ENCODE data around the gene BZW2. TPM values are rescaled to one million over a fixed set of nuclear protein-coding genes. Genes with fewer than 3 reads are reported as not detected.
A peak's percentile ranks its signal among the peaks of the same experiment; 100 is the strongest.

Gene BZW2
- total RNA-seq, 1 experiment from 2014 or later = 80.9 TPM

GRCh38 chr7:16708980-16709379, 63.0 kb downstream of the BZW2 start:
- H3K4me3 ChIP-seq (ENCODE audit: low read depth in 2 of 2, low read length in 2 of 2) = no peak overlapping the region
- no peaks in the 10 kb centered on the region for H3K9me3 ChIP-seq (ENCODE audit: control insufficient read depth, insufficient read depth, low read depth, low read length)
- H3K4me1 ChIP-seq (ENCODE audit: control insufficient read depth, insufficient read depth, low read length) = no peaks in the 10 kb centered on the region
- TF ChIP-seq POLR2AphosphoS5 (IDR thresholded peaks at IDR 0.05; ENCODE audit: low read depth, low read length) (no peak), SIN3A (IDR thresholded peaks at IDR 0.05; ENCODE audit: borderline replicate concordance, insufficient read depth, low read depth, low read length) (no peak), CTCF (IDR thresholded peaks at IDR 0.05) (no peak), REST (IDR thresholded peaks at IDR 0.05; ENCODE audit: insufficient read depth in 1 of 2, low read depth in 2 of 2, low read length in 1 of 2) (no peak)
- in situ Hi-C loops (cut with HindIII; ENCODE audit: low pct_unique_long_range_greater_than_20kb, low sequenced_read_pairs) (no loop called here), intact Hi-C loops (cut with micrococcal nuclease; ENCODE audit: unreplicated experiment) (no loop called here)
- DNase-seq (ENCODE audit: low read depth, low spot score) = peak; percentile 55
- no peak; the same call in 1 of the 2 replicates for ATAC-seq
- H3K36me3 ChIP-seq (ENCODE audit: control insufficient read depth, insufficient read depth, low read length) = peaks cover 8% of the 10 kb centered on the region; the same call in 1 of the 2 replicates
- H3K27me3 ChIP-seq (ENCODE audit: control insufficient read depth, insufficient read depth, low read length) = no peaks in the 10 kb centered on the region
- BruUV-seq (replicated peaks) = no TSS peak
- no peak overlapping the region for H3K27ac ChIP-seq (ENCODE audit: low read length)
- CTCF ChIA-PET = interaction anchor here (0.6 kb wide), 1 partner anchor 583 kb away, joined by 4 read pairs; no protein-coding TSS in a partner anchor
- POLR2A ChIA-PET = no interaction called here

GRCh38 chr7:16710651-16711050, 64.7 kb downstream of the BZW2 start:
- in situ Hi-C loops (cut with HindIII; ENCODE audit: low pct_unique_long_range_greater_than_20kb, low sequenced_read_pairs) = no loop called here
- DNase-seq (ENCODE audit: low read depth, low spot score) = no peak
- TF ChIP-seq SIN3A (IDR thresholded peaks at IDR 0.05; ENCODE audit: borderline replicate concordance, insufficient read depth, low read depth, low read length) = no peak
- Histone ChIP-seq H3K27me3 (ENCODE audit: control insufficient read depth, insufficient read depth, low read length) (no peaks in the 10 kb centered on the region), H3K27ac (ENCODE audit: low read length) (no peak overlapping the region), H3K4me3 (ENCODE audit: low read depth in 2 of 2, low read length in 2 of 2) (no peak overlapping the region), H3K9me3 (ENCODE audit: control insufficient read depth, insufficient read depth, low read depth, low read length) (no peaks in the 10 kb centered on the region), H3K4me1 (ENCODE audit: control insufficient read depth, insufficient read depth, low read length) (no peaks in the 10 kb centered on the region), H3K36me3 (ENCODE audit: control insufficient read depth, insufficient read depth, low read length) (no peaks in the 10 kb centered on the region)
- ATAC-seq = no peak
- CTCF ChIA-PET = no interaction called here
- POLR2A ChIA-PET = no interaction called here
- intact Hi-C loops (cut with micrococcal nuclease; ENCODE audit: unreplicated experiment) = no loop called here
- BruUV-seq (replicated peaks) = no TSS peak

GRCh38 chr7:16711730-16712129, 65.7 kb downstream of the BZW2 start:
- no peaks in the 10 kb centered on the region for H3K4me1 ChIP-seq (ENCODE audit: control insufficient read depth, insufficient read depth, low read length)
- no peaks in the 10 kb centered on the region for H3K9me3 ChIP-seq (ENCODE audit: control insufficient read depth, insufficient read depth, low read depth, low read length)
- H3K36me3 ChIP-seq (ENCODE audit: control insufficient read depth, insufficient read depth, low read length) = no peaks in the 10 kb centered on the region
- ATAC-seq (no peak), DNase-seq (ENCODE audit: low read depth, low spot score) (no peak)
- intact Hi-C loops (cut with micrococcal nuclease; ENCODE audit: unreplicated experiment) = no loop called here
- in situ Hi-C loops (cut with HindIII; ENCODE audit: low pct_unique_long_range_greater_than_20kb, low sequenced_read_pairs) = no loop called here
- H3K27me3 ChIP-seq (ENCODE audit: control insufficient read depth, insufficient read depth, low read length) = no peaks in the 10 kb centered on the region
- H3K27ac ChIP-seq (ENCODE audit: low read length) = no peak overlapping the region
- ChIA-PET CTCF (no interaction called here), POLR2A (interaction anchor here (0.6 kb wide), 1 partner anchor 147 kb away, joined by 3 read pairs; no protein-coding TSS in a partner anchor)
- BruUV-seq (replicated peaks) = no TSS peak
- TF ChIP-seq TCF7L2 (IDR thresholded peaks at IDR 0.05; ENCODE audit: low read depth, low read length) (no peak), SIN3A (IDR thresholded peaks at IDR 0.05; ENCODE audit: borderline replicate concordance, insufficient read depth, low read depth, low read length) (no peak), REST (IDR thresholded peaks at IDR 0.05; ENCODE audit: insufficient read depth in 1 of 2, low read depth in 2 of 2, low read length in 1 of 2) (no peak), CTCF (IDR thresholded peaks at IDR 0.05) (no peak), POLR2AphosphoS5 (IDR thresholded peaks at IDR 0.05; ENCODE audit: low read depth, low read length) (no peak)
- H3K4me3 ChIP-seq (ENCODE audit: low read depth in 2 of 2, low read length in 2 of 2) = no peak overlapping the region

All from Panc1 (cell line).